Nephron progenitor cell (in vitro differentiated cells): ENCODE data around the gene TP53BP1.
A peak's percentile ranks its signal among the peaks of the same experiment; 100 is the strongest.
"Not testable (repeated sequence)": the region's sequence is repeated elsewhere in the genome, so short reads cannot be mapped to it uniquely, and the experiment has no call there.

Experiments
- DNase-seq: peaks from one replicate; pipeline ENCODE4 v3.0.0; 2021
- H3K27ac Mint-ChIP-seq: 2 replicates; pipeline ENCODE4 v1.8.0; 2021; ENCODE audit warnings: mild to moderate bottlenecking, moderate library complexity, mixed read lengths
- H3K27me3 Mint-ChIP-seq: 2 replicates; pipeline ENCODE4 v1.8.0; 2021; ENCODE audit warnings: mild to moderate bottlenecking, low read depth, mixed read lengths; ENCODE audit not compliant: poor library complexity
- H3K36me3 Mint-ChIP-seq: 2 replicates; pipeline ENCODE4 v1.8.0; 2021; ENCODE audit warnings: low read depth, mixed read lengths
- H3K4me1 Mint-ChIP-seq: 2 replicates; pipeline ENCODE4 v1.8.0; 2021; ENCODE audit warnings: mixed read lengths
- H3K4me3 Mint-ChIP-seq: 2 replicates; pipeline ENCODE4 v1.8.0; 2021; ENCODE audit warnings: mild to moderate bottlenecking, moderate library complexity, mixed read lengths
- H3K9me3 Mint-ChIP-seq: 2 replicates; pipeline ENCODE4 v1.8.0; 2021; ENCODE audit warnings: mild to moderate bottlenecking, moderate library complexity, mixed read lengths
- CTCF ChIP-seq: fragments of 200-600 bp; sonication (generic); IDR thresholded peaks from 2 replicates; pipeline ENCODE4 v1.5.0; 2021; ENCODE audit warnings: antibody characterized with exemption

Gene TP53BP1

GRCh38 chr15:43404130-43404529 is 88.8 kb downstream of the TP53BP1 start:
- Mint-ChIP-seq H3K36me3 (peaks cover 77% of the 10 kb centered on the region), H3K4me1 (no peaks in the 10 kb centered on the region), H3K4me3 (no peak overlapping the region), H3K27ac (peak overlapping the region; percentile 26), H3K9me3 (no peaks in the 10 kb centered on the region), H3K27me3 (no peaks in the 10 kb centered on the region)
- DNase-seq = no peak
- TF ChIP-seq CTCF = no peak

- TF ChIP-seq CTCF = no peak
- peak overlapping the region; percentile 34 for H3K27ac Mint-ChIP-seq
- H3K36me3 Mint-ChIP-seq = peaks cover 77% of the 10 kb centered on the region
- no peaks in the 10 kb centered on the region for H3K27me3 Mint-ChIP-seq
- no peak for DNase-seq
- H3K4me3 Mint-ChIP-seq = no peak overlapping the region
- no peaks in the 10 kb centered on the region for H3K4me1 Mint-ChIP-seq
- H3K9me3 Mint-ChIP-seq = no peaks in the 10 kb centered on the region
These were observed 89.3 kb downstream of the TP53BP1 start for GRCh38 chr15:43403616-43404015.

GRCh38 chr15:43402255-43402654 is 90.7 kb downstream of the TP53BP1 start:
- H3K27ac Mint-ChIP-seq = no peak overlapping the region
- TF ChIP-seq CTCF = no peak
- no peak overlapping the region for H3K4me3 Mint-ChIP-seq
- H3K4me1 Mint-ChIP-seq = no peaks in the 10 kb centered on the region
- H3K9me3 Mint-ChIP-seq = no peaks in the 10 kb centered on the region
- no peaks in the 10 kb centered on the region for H3K27me3 Mint-ChIP-seq
- no peak for DNase-seq
- peaks cover 73% of the 10 kb centered on the region for H3K36me3 Mint-ChIP-seq

- H3K9me3 Mint-ChIP-seq, H3K4me1 Mint-ChIP-seq, H3K4me3 Mint-ChIP-seq, H3K27ac Mint-ChIP-seq, H3K27me3 Mint-ChIP-seq, DNase-seq: not testable (repeated sequence)
- peaks cover 54% of the 10 kb centered on the region for H3K36me3 Mint-ChIP-seq
These were observed 99.4 kb downstream of the TP53BP1 start for GRCh38 chr15:43393592-43393991.

- H3K36me3 Mint-ChIP-seq = peaks cover 44% of the 10 kb centered on the region
- H3K27me3 Mint-ChIP-seq = peaks cover 8% of the 10 kb centered on the region
- peak overlapping the region; percentile 82 for H3K27ac Mint-ChIP-seq
- H3K9me3 Mint-ChIP-seq = no peaks in the 10 kb centered on the region
- TF ChIP-seq CTCF = no peak
- H3K4me1 Mint-ChIP-seq = peaks cover 5% of the 10 kb centered on the region
- no peak for DNase-seq
- H3K4me3 Mint-ChIP-seq = no peak overlapping the region
These were observed 102.2 kb downstream of the TP53BP1 start for GRCh38 chr15:43390723-43391122.

GRCh38 chr15:43383070-43383469 is 109.9 kb downstream of the TP53BP1 start:
- Mint-ChIP-seq H3K36me3 (peaks cover 70% of the 10 kb centered on the region), H3K9me3 (no peaks in the 10 kb centered on the region), H3K4me3 (no peak overlapping the region), H3K27me3 (peaks cover 3% of the 10 kb centered on the region), H3K27ac (no peak overlapping the region), H3K4me1 (no peaks in the 10 kb centered on the region)
- DNase-seq = no peak
- no peak for TF ChIP-seq CTCF
